KBM-7 (cell line): ENCODE measurements around the gene DNAH9.
"Not testable (repeated sequence)": the region's sequence is repeated elsewhere in the genome, so short reads cannot be mapped to it uniquely, and the experiment has no call there.

Source experiments
- DNase-seq: peaks from one replicate; pipeline ENCODE4 v3.0.0-alpha.2; 2015
- in situ Hi-C: fragments of 300-500 bp; cut with MboI; formaldehyde crosslinking; loops from 2 replicates; pipeline ENCODE4 v1.14.3; 2020; ENCODE audit warnings: low sequenced_read_pairs, low pct_unique_long_range_greater_than_20kb, mixed read lengths

The DNAH9 gene

DNA sequence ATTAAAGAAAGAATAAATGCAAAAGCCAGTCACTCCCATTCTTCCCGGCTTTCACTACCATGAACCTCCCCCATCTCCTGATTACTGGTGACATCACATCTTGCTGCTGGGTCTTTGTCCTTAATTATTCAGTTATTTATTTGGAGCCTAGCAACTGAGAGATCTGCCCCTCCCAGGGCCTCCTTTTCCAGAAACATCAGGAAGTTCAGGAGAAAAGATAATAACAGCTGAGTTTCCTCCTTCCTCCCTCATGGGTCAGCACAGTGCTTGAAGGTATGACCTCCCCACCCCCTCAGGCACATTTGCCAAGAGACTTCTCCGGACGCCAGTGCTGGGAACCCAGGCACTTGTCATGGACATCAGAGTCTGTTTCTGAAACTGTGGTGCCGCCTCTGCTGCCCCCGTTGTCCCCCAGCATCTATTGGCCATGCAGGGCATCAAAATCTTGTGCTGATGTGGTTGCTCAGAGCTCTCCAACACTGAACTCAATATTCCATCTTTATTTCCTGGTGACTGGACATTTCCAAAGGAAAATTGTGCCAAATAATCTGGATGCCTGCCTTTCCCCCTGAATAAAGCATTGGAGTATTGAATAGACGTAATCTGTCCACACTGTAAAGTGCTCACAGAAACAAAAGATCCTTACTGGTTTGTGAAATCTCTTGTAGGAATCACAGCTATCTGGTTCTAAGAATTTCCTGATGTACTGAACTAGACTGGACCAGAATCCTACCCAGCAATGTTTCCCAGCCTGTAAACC lies 327.2 kb downstream of the DNAH9 start:
- no peak for DNase-seq
- in situ Hi-C loops = no loop called here

DNA sequence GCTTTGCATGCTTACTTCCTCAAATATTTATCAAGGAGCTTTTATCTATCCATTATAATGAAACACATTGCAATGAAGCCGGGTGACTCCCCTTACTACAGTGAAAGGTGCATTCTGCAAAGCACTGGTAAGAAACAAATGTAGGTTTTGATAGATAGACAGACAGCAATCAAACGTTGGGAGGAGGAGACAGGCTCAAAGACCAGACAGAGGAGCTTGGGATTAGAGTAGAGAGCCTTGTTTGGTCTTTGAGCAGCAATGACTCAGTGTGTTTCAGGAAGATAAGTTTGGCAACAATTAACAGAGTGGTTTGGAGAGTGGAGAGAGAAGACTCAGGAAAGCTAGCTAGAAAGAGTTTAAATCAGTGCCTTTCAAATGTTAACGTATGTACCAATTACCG lies 330.2 kb downstream of the DNAH9 start:
- in situ Hi-C loops = no loop called here
- DNase-seq = no peak

DNA sequence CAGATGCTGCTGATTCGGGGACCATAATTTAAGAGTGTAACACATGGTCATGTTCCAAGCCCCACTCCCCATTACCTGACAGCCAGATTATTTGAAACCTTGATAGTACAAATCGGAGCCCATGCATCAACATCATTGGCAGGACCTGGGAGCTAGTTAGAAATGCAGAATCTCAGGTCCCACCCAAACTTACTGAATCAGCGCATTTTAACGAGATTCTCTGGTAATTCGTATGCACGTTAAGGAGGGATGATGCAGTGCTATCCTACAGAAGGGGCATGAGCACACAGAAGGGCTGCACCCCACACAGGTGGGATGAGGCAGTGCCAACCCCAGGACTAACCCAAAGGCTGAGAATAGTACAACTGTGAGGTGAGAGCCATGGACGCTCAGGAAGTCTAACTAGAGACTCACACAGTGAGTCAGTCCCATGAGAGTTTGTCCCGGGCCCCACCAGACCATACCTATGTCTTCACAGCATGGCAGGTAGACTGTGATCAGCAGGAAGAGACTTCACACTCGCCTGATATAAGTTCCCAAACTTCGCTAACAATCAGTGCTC lies 334.1 kb downstream of the DNAH9 start:
- in situ Hi-C loops = no loop called here
- no peak for DNase-seq

DNA sequence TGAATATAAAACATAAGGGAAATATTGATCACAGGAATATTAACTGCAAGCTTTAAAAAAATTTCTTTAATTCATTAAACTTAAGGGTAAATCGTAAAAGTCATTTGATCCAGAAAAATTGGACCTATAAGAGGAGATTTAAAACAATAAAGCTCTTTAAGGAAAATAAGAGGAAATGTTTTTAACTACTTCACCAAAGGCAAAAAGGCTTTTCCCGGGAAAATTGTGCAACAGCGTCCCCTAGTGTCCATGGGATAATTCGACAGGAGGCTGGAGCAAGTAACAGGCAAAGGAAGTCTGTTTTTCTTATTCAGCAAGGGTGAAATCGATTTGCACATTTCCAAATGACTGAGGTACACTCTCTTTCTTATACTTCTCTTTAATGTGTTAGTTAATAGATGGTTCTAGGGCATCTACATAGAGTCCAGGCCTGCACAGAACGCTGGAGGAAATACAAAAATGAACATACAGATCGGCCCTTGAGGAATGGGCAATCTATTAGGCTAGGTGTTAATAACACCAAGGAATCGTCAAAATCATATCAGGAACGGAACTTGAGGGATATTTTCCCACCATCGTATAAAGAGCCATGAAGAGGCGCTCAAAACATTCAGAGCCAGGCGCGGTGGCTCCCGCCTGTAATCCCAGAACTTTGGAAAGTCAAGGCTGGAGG lies 337.6 kb downstream of the DNAH9 start:
- in situ Hi-C loops = no loop called here
- peak; percentile 61 for DNase-seq

DNA sequence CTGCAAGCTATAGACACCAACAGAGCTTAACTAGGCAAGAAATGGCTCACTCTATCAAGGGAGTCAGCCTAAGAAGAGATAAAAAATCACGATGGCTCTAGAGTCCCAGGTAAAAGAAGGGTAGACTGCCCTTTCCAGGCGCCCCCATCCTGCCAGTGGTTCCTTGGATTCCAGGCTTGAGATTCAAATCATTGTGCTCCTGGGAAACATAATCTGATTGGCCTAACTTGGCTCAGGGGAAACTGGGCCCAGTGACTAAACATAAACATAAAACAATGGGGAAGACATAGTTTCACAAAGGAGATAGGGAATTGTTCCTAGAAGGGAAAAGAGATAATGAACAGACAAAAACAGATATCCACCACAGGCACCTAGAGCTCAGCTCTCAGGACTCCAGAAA lies 342.6 kb downstream of the DNAH9 start:
- in situ Hi-C loops = no loop called here
- no peak for DNase-seq

DNA sequence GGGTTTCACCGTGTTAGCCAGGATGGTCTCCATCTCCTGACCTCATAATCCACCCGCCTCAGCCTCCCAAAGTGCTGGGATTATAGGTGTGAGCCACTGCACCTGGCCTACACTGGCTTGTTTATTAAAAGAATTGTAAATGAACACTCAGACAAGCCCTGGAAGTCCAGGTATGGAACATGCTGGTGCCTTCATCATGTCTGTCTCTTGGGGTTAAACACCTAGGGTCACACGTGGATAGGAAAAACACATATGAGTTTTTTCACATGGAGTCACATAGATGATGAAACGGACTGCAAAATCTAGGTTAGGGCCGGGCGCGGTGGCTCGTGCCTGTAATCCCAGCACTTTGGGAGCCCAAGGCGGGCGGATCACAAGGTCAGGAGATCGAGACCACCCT lies 344.8 kb downstream of the DNAH9 start:
- in situ Hi-C loops, DNase-seq: not testable (repeated sequence)

DNA sequence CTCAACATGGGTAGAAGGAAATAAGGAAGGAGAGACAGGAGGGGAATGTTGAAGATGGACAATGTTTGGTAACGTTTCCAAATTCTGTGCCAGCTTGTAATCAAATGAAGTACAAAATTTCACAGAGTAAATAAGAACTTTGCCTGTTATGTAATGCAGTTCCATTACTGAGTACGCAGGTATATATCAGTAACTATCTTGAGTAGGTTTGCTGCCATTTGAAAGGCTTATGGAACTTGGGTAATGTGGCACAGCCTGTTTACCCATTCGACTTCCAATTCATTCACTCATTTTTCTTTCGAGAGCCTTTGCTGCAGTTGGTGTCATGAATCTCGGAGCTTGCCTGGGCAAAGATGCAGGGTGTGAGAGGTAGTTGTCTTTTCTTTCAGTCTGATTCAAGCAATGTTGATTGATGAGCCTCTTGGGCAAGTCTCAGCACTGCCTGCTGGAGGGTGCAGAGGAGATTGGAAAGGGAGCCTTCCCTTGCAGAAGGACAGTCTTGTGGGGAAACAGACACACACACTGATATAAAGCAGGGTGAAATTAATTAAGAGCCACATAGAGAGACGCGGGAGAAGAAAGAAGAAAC lies 345.6 kb downstream of the DNAH9 start:
- in situ Hi-C loops = no loop called here
- no peak for DNase-seq

DNA sequence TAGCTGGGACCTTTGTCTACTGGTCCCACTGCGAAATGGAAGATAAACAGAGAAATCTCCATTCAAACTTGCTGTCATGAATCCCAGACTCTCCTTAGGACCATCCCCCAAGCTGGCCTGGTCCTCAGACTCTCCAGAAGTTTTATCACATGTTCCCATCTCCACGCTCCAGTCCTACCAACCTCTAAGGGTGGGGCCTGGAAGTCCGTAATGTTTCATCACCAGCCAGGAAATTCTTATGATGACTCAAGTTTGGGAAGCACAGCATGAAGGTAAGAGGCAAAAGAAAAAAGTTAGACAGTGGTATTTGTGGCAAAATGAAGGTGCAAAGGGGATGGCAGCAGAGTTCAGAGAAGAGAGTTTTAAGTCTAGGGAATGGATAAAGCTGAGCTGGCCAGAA lies 346.3 kb downstream of the DNAH9 start:
- in situ Hi-C loops = no loop called here
- no peak for DNase-seq

DNA sequence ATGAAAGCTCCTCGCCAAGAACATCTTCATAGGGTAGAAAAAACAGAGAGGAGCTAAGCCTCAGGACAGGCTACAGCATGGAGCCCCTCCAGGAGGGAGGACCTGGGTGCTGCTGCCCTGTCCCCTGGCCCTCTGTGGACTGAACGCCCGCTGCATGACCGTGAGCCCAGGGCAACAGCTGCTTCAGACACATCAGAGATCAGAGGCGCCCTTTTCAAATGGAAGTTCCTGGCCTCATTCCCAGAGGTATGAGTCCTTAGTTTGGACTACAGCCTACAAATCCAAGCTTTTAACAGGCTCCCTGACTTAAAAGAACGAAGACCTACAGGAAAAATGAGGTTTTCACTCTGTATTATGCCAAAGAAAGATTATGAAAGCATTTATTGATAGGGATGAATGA lies 350.5 kb downstream of the DNAH9 start:
- DNase-seq = no peak
- in situ Hi-C loops = no loop called here

DNA sequence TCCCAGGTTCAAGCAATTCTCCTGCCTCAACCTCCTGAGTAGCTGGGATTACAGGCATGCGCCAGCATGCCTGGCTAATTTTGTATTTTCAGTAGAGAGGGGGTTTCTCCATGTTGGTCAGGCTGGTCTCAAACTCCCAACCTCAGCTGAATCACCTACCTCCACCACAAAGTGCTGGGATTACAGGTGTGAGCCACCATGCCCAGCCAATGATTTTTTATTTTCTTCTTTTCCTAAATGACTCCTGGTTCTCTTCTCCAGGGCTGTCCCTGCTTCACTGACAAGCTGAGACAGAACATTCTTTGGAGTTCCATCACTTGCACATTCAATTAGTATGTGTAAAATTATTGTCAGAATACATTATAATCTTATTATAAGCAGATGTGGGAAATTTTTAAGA lies 351.3 kb downstream of the DNAH9 start:
- in situ Hi-C loops, DNase-seq: not testable (repeated sequence)

DNA sequence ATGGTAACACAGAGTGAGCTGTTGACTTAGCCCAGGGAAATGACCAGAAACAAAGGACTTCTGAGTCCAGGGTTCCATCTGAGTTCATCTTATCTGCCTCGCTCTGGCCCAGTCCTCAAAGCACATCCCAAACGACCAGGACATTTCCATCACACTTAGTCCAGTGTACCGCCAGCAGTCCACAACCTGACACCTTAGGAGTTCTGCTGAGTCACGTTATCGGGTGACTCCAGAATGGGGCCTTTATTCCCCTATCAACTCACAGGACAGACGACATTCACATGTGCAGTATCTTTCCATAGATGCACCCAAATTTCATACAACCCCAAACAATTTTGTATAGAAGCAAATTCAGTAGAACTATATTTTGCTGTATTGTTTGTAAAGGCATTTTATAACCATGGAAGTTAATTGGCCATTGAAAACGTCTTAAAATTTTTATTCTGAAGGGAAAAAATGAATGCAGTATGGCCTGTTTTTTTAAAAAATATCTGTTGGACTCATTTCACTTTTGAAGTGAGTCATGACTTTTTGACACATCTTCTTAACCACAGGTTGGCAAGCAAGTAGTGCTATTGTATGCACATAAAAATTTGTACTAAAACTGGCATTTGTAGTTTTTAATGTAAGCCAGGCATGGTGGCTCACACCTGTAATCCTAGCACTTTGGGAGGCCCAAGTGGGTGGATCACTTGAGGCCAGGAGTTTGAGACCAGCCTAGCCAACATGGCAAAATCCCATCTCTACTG lies 352.7 kb downstream of the DNAH9 start:
- in situ Hi-C loops = no loop called here
- no peak for DNase-seq

DNA sequence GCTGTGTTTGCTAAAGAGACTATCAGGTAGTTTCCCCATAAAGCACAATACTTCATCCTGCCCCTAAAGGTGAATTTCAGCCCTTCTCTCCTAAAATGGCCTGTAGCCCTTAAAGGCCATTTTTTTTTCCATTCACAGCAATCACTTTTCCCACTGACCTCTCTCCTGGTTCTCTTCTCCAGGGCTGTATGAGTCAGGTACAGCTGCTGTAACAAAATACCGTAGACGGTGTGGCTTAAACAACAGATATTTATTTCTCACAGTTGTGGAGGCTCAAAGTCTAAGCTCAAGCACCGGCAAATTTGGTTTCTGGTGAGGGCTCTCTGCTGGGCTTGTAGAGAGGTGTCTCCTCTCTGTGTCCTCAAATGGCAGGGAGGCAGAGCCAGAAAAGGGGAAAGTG lies 354.3 kb downstream of the DNAH9 start:
- in situ Hi-C loops = no loop called here
- DNase-seq = no peak

DNA sequence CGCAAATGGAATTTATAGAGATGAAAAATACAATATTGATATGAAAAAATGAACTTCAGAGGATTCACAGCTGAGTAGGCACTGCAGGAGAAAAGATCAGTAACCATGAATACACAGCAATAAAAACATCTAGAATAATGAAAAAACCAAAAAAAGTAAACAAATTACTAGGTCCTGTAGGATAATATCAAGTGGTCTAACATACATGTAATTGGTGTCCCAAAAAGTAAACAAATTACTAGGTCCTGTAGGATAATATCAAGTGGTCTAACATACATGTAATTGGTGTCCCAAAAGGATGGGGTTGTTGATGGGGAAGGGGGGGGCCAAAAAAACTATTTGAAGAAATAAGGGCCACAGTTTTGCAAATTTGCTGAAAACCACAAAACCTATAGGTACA lies 355.7 kb downstream of the DNAH9 start:
- no peak for DNase-seq
- in situ Hi-C loops = no loop called here

DNA sequence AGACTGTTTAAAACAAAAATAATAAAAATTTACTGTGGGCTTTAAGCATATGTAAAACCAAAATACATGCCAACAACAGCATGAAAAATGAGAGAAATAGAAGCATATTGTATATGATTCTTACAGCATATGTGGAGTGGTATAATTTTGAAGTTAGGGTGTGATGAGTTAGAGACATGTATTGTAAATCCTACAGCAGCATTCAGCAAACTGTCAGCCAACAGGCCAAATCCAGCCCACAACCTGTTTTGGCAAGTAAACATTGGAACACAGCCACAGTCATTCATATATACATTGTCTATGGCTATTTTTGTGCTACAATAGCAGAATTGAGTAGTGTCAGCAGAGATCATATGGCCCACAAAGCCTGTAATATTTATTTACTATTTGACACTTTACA lies 356.7 kb downstream of the DNAH9 start:
- no peak for DNase-seq
- in situ Hi-C loops = no loop called here

DNA sequence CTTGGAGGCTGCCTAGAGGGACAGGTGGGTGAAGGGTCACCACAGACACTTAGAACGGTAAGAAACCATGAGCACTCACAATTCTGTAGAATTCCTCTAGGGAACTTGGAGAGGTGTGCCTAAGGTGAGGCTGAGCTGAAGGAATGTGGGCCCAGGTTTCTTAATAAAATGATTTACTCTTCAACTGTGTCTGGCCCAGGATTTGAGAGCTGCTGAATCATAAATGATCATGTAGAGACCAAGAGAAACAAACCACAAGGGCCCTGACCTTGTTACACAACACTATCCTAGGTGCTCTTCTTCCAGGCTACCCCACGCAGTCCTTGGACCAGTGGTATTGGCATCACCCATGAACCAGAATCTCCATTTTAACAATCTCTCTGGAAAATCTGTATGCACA lies 371.3 kb downstream of the DNAH9 start:
- in situ Hi-C loops = no loop called here
- DNase-seq = no peak

DNA sequence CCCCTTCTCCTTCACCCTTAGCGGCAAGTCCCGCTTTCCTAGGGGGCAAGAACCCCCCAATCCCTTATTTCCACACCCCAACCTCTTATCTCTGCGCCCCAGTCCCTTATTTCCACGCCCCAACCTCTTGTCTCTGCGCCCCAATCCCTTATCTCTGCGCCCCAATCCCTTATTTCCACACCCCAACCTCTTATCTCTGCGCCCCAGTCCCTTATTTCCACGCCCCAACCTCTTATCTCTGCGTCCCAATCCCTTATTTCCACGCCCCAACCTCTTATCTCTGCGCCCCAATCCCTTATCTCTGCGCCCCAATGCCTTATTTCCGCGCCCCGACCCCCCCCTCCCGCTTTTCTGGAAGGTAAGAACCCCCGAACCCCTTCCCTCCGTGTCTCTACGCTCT lies 374.5 kb downstream of the DNAH9 start:
- DNase-seq, in situ Hi-C loops: not testable (repeated sequence)

DNA sequence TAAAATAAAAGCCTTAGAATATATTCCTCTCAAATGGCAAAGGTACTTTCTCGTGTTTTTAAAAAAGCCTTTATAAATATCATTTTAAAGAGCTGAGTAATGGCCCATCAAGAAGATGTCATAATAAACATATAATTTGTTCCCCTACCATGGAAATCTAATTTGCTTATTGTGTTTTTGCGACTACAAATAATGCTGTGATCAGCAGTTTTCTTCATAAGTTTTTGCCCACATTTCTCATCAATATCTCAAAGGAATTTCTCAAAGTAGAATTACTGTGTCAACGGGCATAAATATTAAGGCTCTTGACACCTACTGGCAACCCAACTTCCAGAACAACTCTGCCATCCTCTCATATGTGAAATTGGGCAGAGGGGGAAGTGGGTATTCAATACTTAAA lies 381.5 kb downstream of the DNAH9 start:
- DNase-seq = no peak
- in situ Hi-C loops = no loop called here

DNA sequence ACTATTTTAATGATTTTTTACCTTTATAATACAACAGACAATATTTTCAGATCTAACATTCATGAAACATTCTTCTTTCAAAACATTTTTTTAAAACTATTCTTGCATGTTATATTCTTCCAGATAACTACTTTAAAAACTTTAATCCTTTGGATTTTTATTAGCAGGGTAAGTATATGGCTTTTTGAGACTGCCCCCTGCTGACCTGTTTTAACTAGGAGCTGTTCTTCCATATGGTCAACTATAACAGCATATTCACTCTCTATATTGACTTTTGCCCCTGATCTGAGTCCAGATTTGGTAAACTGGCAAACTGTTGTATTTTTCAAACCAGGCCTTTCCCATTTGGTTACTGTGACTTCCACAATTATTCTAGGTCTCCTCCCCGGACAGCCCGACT lies 382.5 kb downstream of the DNAH9 start:
- in situ Hi-C loops = no loop called here
- DNase-seq = peak; percentile 9

DNA sequence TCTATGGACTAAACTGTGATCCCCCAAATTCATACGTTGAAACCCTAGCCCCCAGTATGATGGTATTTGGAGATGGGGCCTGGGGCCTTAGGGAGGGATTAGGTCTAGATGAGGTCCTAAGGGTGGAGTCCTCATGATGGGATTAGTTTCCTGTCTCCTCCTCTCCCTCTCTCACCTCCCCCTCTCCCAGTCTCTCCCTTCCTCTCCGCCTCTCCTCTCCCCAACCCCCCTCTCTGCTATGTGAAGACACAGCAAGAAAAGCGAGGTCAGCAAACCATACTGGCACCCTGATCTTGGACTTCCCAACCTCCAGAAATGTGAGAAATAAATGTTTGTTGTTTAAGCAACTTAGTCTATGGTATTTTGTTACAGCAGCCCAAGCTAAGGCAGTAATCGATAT lies 383.6 kb downstream of the DNAH9 start:
- no peak for DNase-seq
- in situ Hi-C loops = no loop called here
